ENCODE data around the gene ZFP36L2. TPM values are rescaled to one million over a fixed set of nuclear protein-coding genes. Genes with fewer than 3 reads are reported as not detected.

The ZFP36L2 gene
- polyA plus RNA-seq, 1 of the 3 experiments (the other 2 are of a cell fraction) = 18.4 TPM

- Histone ChIP-seq H3K4me1 (ENCODE audit: control insufficient read depth in 1 of 2, insufficient read depth in 2 of 2, low read depth in 1 of 2, low read length in 1 of 2) (peaks cover 46 to 76% of the 10 kb centered on the region in 2 experiments; a peak in 3 of 4 replicates), H3K9ac (peak overlapping the region; percentile 99), H3K27me3 (ENCODE audit: insufficient read depth) (no peaks in the 10 kb centered on the region), H4K20me1 (ENCODE audit: insufficient read depth) (peaks cover 29% of the 10 kb centered on the region), H3F3A (replicated peaks; ENCODE audit: insufficient read depth) (peaks cover 46% of the 10 kb centered on the region), H3K79me2 (ENCODE audit: insufficient read depth) (peaks cover 56% of the 10 kb centered on the region), H3K9me2 (no peaks in the 10 kb centered on the region), H2AFZ (ENCODE audit: low read depth) (no peak overlapping the region), H3K9me3 (no peaks in the 10 kb centered on the region), H3K4me2 (peak overlapping the region; percentile 83), H3K4me3 (ENCODE audit: low read depth in 2 of 2, low read length in 1 of 2) (peak overlapping the region; percentile 95 to 97; a peak in 3 of 4 replicates), H3K36me3 (replicated peaks in 1 of 2; ENCODE audit: control insufficient read depth in 1 of 2, insufficient read depth in 2 of 2, low read length in 1 of 2) (peaks cover 21 to 31% of the 10 kb centered on the region in 2 experiments), H3K27ac (ENCODE audit: low read depth in 2 of 2, low read length in 1 of 2) (peak overlapping the region; percentile 94 to 95)
- WGBS (ENCODE audit: low lambda C conversion rate) = 67% methylated on average over 5 of the region's 5 CpGs
- ChIA-PET CTCF (interaction anchor here (0.6 to 16.3 kb wide), 18 partner anchors 8 to 393 kb away, joined by 3 to 299 read pairs (median 5); no protein-coding TSS in a partner anchor), POLR2A (interaction anchor here (0.8 to 3.6 kb wide), 7 partner anchors 8 to 247 kb away, joined by 3 to 13 read pairs (median 5); no protein-coding TSS in a partner anchor)
- DNase-seq = no peak
- TF ChIP-seq SMC3 (IDR thresholded peaks at IDR 0.05; ENCODE audit: low read depth, low read length) (no peak; the same call in 1 of the 2 replicates), CTCF (IDR thresholded peaks at IDR 0.05) (no peak), MXI1 (IDR thresholded peaks at IDR 0.05; ENCODE audit: low read depth, low read length) (no peak), FOXJ3 (CRISPR knock-in tag; IDR thresholded peaks at IDR 0.05) (no peak), YY1 (IDR thresholded peaks at IDR 0.05; ENCODE audit: low read depth) (no peak), TCF12 (IDR thresholded peaks at IDR 0.05) (no peak), GATA2 (CRISPR knock-in tag; IDR thresholded peaks at IDR 0.05) (no peak), ZBTB33 (IDR thresholded peaks at IDR 0.05; ENCODE audit: borderline replicate concordance, low read depth) (no peak), RXRA (IDR thresholded peaks at IDR 0.05; ENCODE audit: borderline replicate concordance, low read depth) (no peak), EP300 (IDR thresholded peaks at IDR 0.05; ENCODE audit: borderline replicate concordance in 1 of 2, low read depth in 1 of 2, low read length in 1 of 2) (no peak), RCOR1 (IDR thresholded peaks at IDR 0.05; ENCODE audit: low read length) (no peak), ELF1 (IDR thresholded peaks at IDR 0.05) (no peak), MAX (IDR thresholded peaks at IDR 0.05; ENCODE audit: low read depth) (no peak), FOXM1 (IDR thresholded peaks at IDR 0.05; ENCODE audit: low read depth) (no peak), USF2 (IDR thresholded peaks at IDR 0.05; ENCODE audit: borderline replicate concordance, low read depth, low read length) (no peak), REST (IDR thresholded peaks at IDR 0.05; ENCODE audit: low read depth, low read length) (no peak)
Measured at GRCh38 chr2:43220760-43221123, 5.7 kb downstream of the ZFP36L2 start.
